GM19193 (cell line): ENCODE results near the gene ARAP1.

Experiments used
- POLR2A ChIP-seq: IDR thresholded peaks from 4 replicates; pipeline ENCODE4 v1.6.1; 2011; ENCODE audit not compliant: insufficient read depth, insufficient read length; ENCODE audit errors: extremely low read depth

The ARAP1 gene

GRCh38 chr11:72685560-72686480 is 66.4 kb downstream of the ARAP1 start:
- TF ChIP-seq POLR2A, result no peak

GRCh38 chr11:72684236-72684912 is 67.8 kb downstream of the ARAP1 start:
- TF ChIP-seq POLR2A, result no peak

GRCh38 chr11:72683782-72684200 is 68.4 kb downstream of the ARAP1 start:
- no peak for TF ChIP-seq POLR2A

GRCh38 chr11:72682858-72683243 is 69.4 kb downstream of the ARAP1 start:
- TF ChIP-seq POLR2A, result no peak

- TF ChIP-seq POLR2A, result no peak
Observed at GRCh38 chr11:72682238-72682857, 69.9 kb downstream of the ARAP1 start.

- peak; percentile 19 for TF ChIP-seq POLR2A
Observed at GRCh38 chr11:72681226-72682153, 70.7 kb downstream of the ARAP1 start.

- no peak for TF ChIP-seq POLR2A
Observed at GRCh38 chr11:72680624-72681158, 71.5 kb downstream of the ARAP1 start.

- no peak for TF ChIP-seq POLR2A
Observed at GRCh38 chr11:72679869-72680268, 72.3 kb downstream of the ARAP1 start.

- TF ChIP-seq POLR2A, result no peak
Observed at GRCh38 chr11:72678524-72678923, 73.7 kb downstream of the ARAP1 start.

- TF ChIP-seq POLR2A, result no peak
Observed at GRCh38 chr11:72676861-72677341, 75.3 kb downstream of the ARAP1 start.

GRCh38 chr11:72675221-72675620 is 77.0 kb downstream of the ARAP1 start:
- TF ChIP-seq POLR2A, result no peak

GRCh38 chr11:72673943-72674828 is 78.0 kb downstream of the ARAP1 start, which contains the start of gene PDE2A:
PDE2A (minus strand) TSS chr11:72674422; CDS start chr11:72674207, 215 bp downstream.
- no peak for TF ChIP-seq POLR2A
